AG10803 (cell line): ENCODE measurements around the gene WDR49.

Experiments
- DNase-seq: peaks from one replicate; pipeline ENCODE4 v3.0.0; 2010; ENCODE audit warnings: low read depth
- H3K4me3 ChIP-seq: 2 replicates; pipeline ENCODE4 v1.5.1; 2011; ENCODE audit warnings: mild to moderate bottlenecking, low read length, control low read depth
- CTCF ChIP-seq: conservative IDR thresholded peaks from 2 replicates; pipeline ENCODE4 v1.5.1; 2011; ENCODE audit warnings: mild to moderate bottlenecking, low read length, control low read depth, inconsistent platforms

WDR49 gene

GRCh38 chr3:167466966-167467365 lies 186.8 kb downstream of the WDR49 start:
- no peak overlapping the region for H3K4me3 ChIP-seq
- no peak for DNase-seq
- TF ChIP-seq CTCF = no peak

GRCh38 chr3:167456157-167456799 lies 197.5 kb downstream of the WDR49 start:
- H3K4me3 ChIP-seq = no peak overlapping the region
- no peak for DNase-seq
- TF ChIP-seq CTCF = no peak

- no peak for TF ChIP-seq CTCF
- no peak overlapping the region for H3K4me3 ChIP-seq
- no peak for DNase-seq
These were observed 199.9 kb downstream of the WDR49 start for GRCh38 chr3:167453815-167454214.

GRCh38 chr3:167451282-167451681 lies 202.5 kb downstream of the WDR49 start:
- no peak for TF ChIP-seq CTCF
- H3K4me3 ChIP-seq = no peak overlapping the region

GRCh38 chr3:167450675-167451074 lies 203.1 kb downstream of the WDR49 start:
- TF ChIP-seq CTCF = no peak
- H3K4me3 ChIP-seq = no peak overlapping the region
- no peak for DNase-seq

More at GRCh38 chr3:167451282-167451681, 202.5 kb downstream of the WDR49 start:
- DNase-seq = no peak

GRCh38 chr3:167450195-167450594 lies 203.5 kb downstream of the WDR49 start:
- no peak for DNase-seq
- no peak overlapping the region for H3K4me3 ChIP-seq
- TF ChIP-seq CTCF = no peak

- no peak for DNase-seq
- no peak for TF ChIP-seq CTCF
These were observed 208.3 kb downstream of the WDR49 start for GRCh38 chr3:167445491-167445890.

More at GRCh38 chr3:167445491-167445890, 208.3 kb downstream of the WDR49 start:
- H3K4me3 ChIP-seq = no peak overlapping the region
